Thyroid gland (tissue), 4 donors: ENCODE data around the gene ST3GAL3. TPM values are rescaled to one million over a fixed set of nuclear protein-coding genes. Genes with fewer than 3 reads are reported as not detected.

Source experiments
- DNase-seq, 2 donors: peaks; one replicate each; pipeline ENCODE4 v3.0.0-alpha.2; 2019
- H3K27ac ChIP-seq, 3 donors: fragments of 200-600 bp; sonication (generic); 1 replicate in 2 of 3; 2 replicates in 1 of 3; pipeline ENCODE4 v1.5.1; 2016 to 2019; ENCODE audit warnings: mild to moderate bottlenecking in 1 of 3, moderate library complexity in 1 of 3
- H3K27me3 ChIP-seq: fragments of 200-600 bp; sonication (generic); one replicate; pipeline ENCODE4 v1.5.1; 2019
- H3K36me3 ChIP-seq, 2 donors: fragments of 200-600 bp; sonication (generic); one replicate each; pipeline ENCODE4 v1.5.1; 2016 to 2019
- H3K4me1 ChIP-seq, 2 donors: fragments of 200-600 bp; sonication (generic); one replicate each; pipeline ENCODE4 v1.5.1; 2017 to 2019
- H3K4me3 ChIP-seq, 3 donors: fragments of 200-600 bp; sonication (generic); replicated peaks in 1 of 3; 1 replicate in 2 of 3; 2 replicates in 1 of 3; pipeline ENCODE4 v1.5.1; 2016; ENCODE audit warnings: mild to moderate bottlenecking in 1 of 3
- H3K9me3 ChIP-seq: fragments of 200-600 bp; sonication (generic); one replicate; pipeline ENCODE4 v1.5.1; 2017
- CTCF ChIP-seq, 6 experiments: fragments of 200-600 bp in 3 of 6; fragments of 450-650 bp in 3 of 6; sonication (generic) in 3 of 6; IDR thresholded peaks; one replicate each; pipeline ENCODE4 v1.5.1; 2016 to 2019; ENCODE audit warnings: antibody characterized with exemption in 6 of 6, mild to moderate bottlenecking in 2 of 6, inconsistent platforms in 1 of 6, moderate library complexity in 1 of 6
- POLR2A ChIP-seq, 2 donors: fragments of 450-650 bp; IDR thresholded peaks; one replicate each; pipeline ENCODE4 v1.6.1; 2017; ENCODE audit warnings: antibody characterized with exemption in 2 of 2, mild to moderate bottlenecking in 2 of 2, moderate library complexity in 1 of 2
- WGBS, 2 donors: methylation state at CpG; one replicate each; pipeline ENCODE4 v1.1.5; 2017; 5-methylcytosine and 5-hydroxymethylcytosine counted together
- intact Hi-C: fragments of 100-400 bp; cut with DNase I; formaldehyde crosslinking; loops from one replicate; pipeline ENCODE4 v1.15.1; 2023
- total RNA-seq, 4 donors: library from RNA; depleted of rRNA; stranded (reverse); fragments of >200 nt; gene quantifications; one replicate each; pipeline ENCODE4 v1.2.3, GENCODE V29; 2016

Gene ST3GAL3
- total RNA-seq, 4 donors from 2014 or later: 12.1 to 17.7 (median 14.3) TPM

GRCh38 chr1:43933386-43934100 lies 226.2 kb downstream of the ST3GAL3 start, which contains the start of gene ARTN:
ARTN (plus strand) TSS chr1:43933801; CDS start chr1:43935657, 1,856 bp downstream.
- peak; percentile 43 to 48 for DNase-seq
- no peak within 1 kb of the TSS for H3K27ac ChIP-seq

GRCh38 chr1:43934101-43934985 lies 227.0 kb downstream of the ST3GAL3 start:
- Histone ChIP-seq H3K4me1 (peaks cover 10 to 35% of the 10 kb centered on the region in 2 donors), H3K27ac (no peak overlapping the region), H3K27me3 (no peaks in the 10 kb centered on the region), H3K36me3 (no peaks in the 10 kb centered on the region), H3K9me3 (no peaks in the 10 kb centered on the region), H3K4me3 (peak overlapping the region in 1 of 3 donors; percentile 23)
- intact Hi-C loops: loop anchor here (2.0 to 5.0 kb wide), 2 partner anchors 172 to 407 kb away; no protein-coding TSS in a partner anchor
- TF ChIP-seq POLR2A (IDR thresholded peaks at IDR 0.05) (no peak), CTCF (IDR thresholded peaks at IDR 0.05) (peak; percentile 72 to 81 (median 76))
- 35 to 37% methylated on average over 10 of the region's 13 CpGs for WGBS, 2 donors
- DNase-seq: peak; percentile 52 to 53

More at GRCh38 chr1:43933386-43934100, 226.2 kb downstream of the ST3GAL3 start, which contains the start of gene ARTN:
- Histone ChIP-seq H3K4me1 (peaks cover 10 to 35% of the 10 kb centered on the region in 2 donors), H3K36me3 (no peaks in the 10 kb centered on the region), H3K9me3 (no peaks in the 10 kb centered on the region), H3K27me3 (no peaks in the 10 kb centered on the region), H3K4me3 (peak within 1 kb of the TSS in 2 of 3 donors; percentile 23 to 24)
- TF ChIP-seq CTCF (IDR thresholded peaks at IDR 0.05) (peak in 1 of 6 experiments; percentile 1), POLR2A (IDR thresholded peaks at IDR 0.05) (no peak)
- intact Hi-C loops: loop anchor here (2.0 to 5.0 kb wide), 2 partner anchors 171 to 406 kb away; no protein-coding TSS in a partner anchor
- WGBS, 2 donors: 2 to 3% methylated on average over 20 to 22 of the region's 42 CpGs

GRCh38 chr1:43934986-43935324 lies 227.6 kb downstream of the ST3GAL3 start:
- no peak for DNase-seq
- Histone ChIP-seq H3K9me3 (no peaks in the 10 kb centered on the region), H3K27me3 (no peaks in the 10 kb centered on the region), H3K27ac (no peak overlapping the region), H3K36me3 (no peaks in the 10 kb centered on the region), H3K4me3 (no peak overlapping the region), H3K4me1 (peaks cover 10 to 35% of the 10 kb centered on the region in 2 donors)
- no peak for TF ChIP-seq POLR2A (IDR thresholded peaks at IDR 0.05)
- TF ChIP-seq CTCF (IDR thresholded peaks at IDR 0.05): no peak
- intact Hi-C loops: loop anchor here (2.0 to 5.0 kb wide), 2 partner anchors 172 to 408 kb away; no protein-coding TSS in a partner anchor
- 47 to 70% methylated on average over 3 to 5 of the region's 5 CpGs for WGBS, 2 donors

GRCh38 chr1:43935711-43936427 lies 228.5 kb downstream of the ST3GAL3 start:
- Histone ChIP-seq H3K27ac (peak overlapping the region in 1 of 3 donors; percentile 13), H3K4me1 (peaks cover 10 to 35% of the 10 kb centered on the region in 2 donors), H3K4me3 (peak overlapping the region in 1 of 3 donors; percentile 33), H3K36me3 (no peaks in the 10 kb centered on the region), H3K9me3 (no peaks in the 10 kb centered on the region), H3K27me3 (no peaks in the 10 kb centered on the region)
- intact Hi-C loops: loop anchor here (2.0 kb wide), 1 partner anchor 173 kb away; no protein-coding TSS in a partner anchor
- 24 to 44% methylated on average over 5 to 6 of the region's 48 CpGs for WGBS, 2 donors
- TF ChIP-seq CTCF (IDR thresholded peaks at IDR 0.05): no peak
- TF ChIP-seq POLR2A (IDR thresholded peaks at IDR 0.05): peak in 1 of 2 donors; percentile 21
- DNase-seq: peak; percentile 78 to 79
